Neutrophil (primary cell): ENCODE measurements around the gene NT5E.

ENCODE experiments used
- H3K27ac ChIP-seq: fragments of 200-600 bp; sonication (generic); 2 replicates; pipeline ENCODE4 v1.5.1; 2016; ENCODE audit warnings: mild to moderate bottlenecking, moderate library complexity
- H3K27me3 ChIP-seq: fragments of 200-600 bp; sonication (generic); 2 replicates; pipeline ENCODE4 v1.6.0; 2016; ENCODE audit warnings: mild to moderate bottlenecking
- H3K36me3 ChIP-seq: fragments of 200-600 bp; sonication (generic); 2 replicates; pipeline ENCODE4 v1.5.1; 2017
- H3K4me1 ChIP-seq, 2 experiments: fragments of 200-600 bp in 1 of 2; sonication (generic) in 1 of 2; 1 replicate in 1 of 2; 2 replicates in 1 of 2; pipeline versions ENCODE4 v1.5.1 to v1.6.1; 2013 to 2016; ENCODE audit warnings: low read depth in 1 of 2, low read length in 1 of 2, mild to moderate bottlenecking in 1 of 2, moderate library complexity in 1 of 2; ENCODE audit not compliant: control insufficient read depth in 1 of 2, insufficient read depth in 1 of 2
- H3K4me3 ChIP-seq, 2 experiments: fragments of 200-600 bp in 1 of 2; sonication (generic) in 1 of 2; 1 replicate in 1 of 2; 2 replicates in 1 of 2; pipeline ENCODE4 v1.5.1; 2013 to 2016; ENCODE audit warnings: low read depth in 1 of 2, low read length in 1 of 2, mild to moderate bottlenecking in 1 of 2, moderate library complexity in 1 of 2
- H3K9me3 ChIP-seq: fragments of 200-600 bp; sonication (generic); 2 replicates; pipeline ENCODE4 v1.5.1; 2016
- TF ChIP-seq, protein P1 (sequence below): fragments of 200-600 bp; sonication (generic); IDR thresholded peaks from 2 replicates; pipeline ENCODE4 v1.5.1; 2016; ENCODE audit warnings: antibody characterized with exemption

Gene NT5E

DNA sequence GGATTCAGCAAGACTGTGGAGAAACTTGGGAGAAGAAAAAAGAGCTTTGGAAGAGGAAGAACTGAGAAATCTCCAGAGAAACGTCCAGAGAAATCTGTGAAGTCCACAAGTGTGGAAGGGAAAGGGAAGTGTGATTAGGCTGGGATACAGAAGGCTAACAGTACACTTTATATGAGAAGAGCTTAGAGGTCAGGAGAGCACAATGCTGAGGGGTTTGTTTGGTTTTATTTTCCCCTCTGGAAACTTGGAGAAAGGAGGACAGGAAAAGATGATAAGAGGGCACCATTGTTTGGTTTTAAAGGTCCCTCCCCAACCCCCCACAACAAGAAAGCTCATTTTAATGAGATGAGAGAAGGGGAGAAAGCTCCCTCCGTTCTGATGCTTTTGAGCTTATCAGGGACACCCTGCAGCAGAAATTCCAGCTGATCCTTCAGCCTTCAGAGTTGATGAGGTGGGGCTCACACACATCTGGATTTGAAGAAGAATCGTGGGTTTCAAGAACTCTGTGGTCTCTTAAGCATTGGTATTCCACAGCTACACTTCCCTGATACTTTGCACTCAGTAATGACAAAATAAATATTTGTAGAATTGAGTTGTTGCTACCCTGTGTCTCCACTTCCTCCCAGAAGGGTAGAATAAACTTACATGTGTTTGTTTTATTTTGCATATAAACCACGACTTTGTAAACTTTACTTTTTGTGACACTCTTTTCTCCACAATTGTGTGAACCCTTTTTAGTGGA, 1.9 kb downstream of the NT5E start:
- peaks cover 100% of the 10 kb centered on the region for H3K27me3 ChIP-seq
- H3K4me1 ChIP-seq, result peaks cover 2 to 6% of the 10 kb centered on the region in 2 experiments
- H3K27ac ChIP-seq, result no peak overlapping the region

DNA sequence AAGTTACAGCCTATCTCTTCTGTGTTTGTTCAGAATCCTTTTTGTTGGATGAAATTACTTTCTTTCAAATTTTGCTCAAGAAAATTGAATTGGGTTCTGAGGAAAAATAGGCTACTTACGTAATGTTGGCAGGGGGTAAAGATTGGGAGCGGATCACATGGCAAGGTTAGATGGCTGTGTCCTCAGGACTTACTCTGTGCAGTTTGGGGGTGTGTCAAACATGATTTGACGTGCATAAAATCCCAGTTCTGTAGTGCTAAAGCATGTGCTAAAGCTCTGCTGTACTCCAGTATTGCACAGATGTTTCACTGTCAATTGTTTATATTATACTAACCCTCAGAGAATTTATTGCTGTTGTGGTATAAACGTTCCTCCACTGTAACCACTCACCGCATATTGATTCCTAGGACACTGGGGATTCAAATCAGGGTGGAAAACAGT, 2.6 kb downstream of the NT5E start:
- Histone ChIP-seq H3K9me3 (no peaks in the 10 kb centered on the region), H3K27ac (no peak overlapping the region), H3K4me1 (peaks cover 2 to 6% of the 10 kb centered on the region in 2 experiments), H3K27me3 (peaks cover 96% of the 10 kb centered on the region), H3K4me3 (no peak overlapping the region), H3K36me3 (no peaks in the 10 kb centered on the region)
- TF ChIP-seq, protein P1, sequence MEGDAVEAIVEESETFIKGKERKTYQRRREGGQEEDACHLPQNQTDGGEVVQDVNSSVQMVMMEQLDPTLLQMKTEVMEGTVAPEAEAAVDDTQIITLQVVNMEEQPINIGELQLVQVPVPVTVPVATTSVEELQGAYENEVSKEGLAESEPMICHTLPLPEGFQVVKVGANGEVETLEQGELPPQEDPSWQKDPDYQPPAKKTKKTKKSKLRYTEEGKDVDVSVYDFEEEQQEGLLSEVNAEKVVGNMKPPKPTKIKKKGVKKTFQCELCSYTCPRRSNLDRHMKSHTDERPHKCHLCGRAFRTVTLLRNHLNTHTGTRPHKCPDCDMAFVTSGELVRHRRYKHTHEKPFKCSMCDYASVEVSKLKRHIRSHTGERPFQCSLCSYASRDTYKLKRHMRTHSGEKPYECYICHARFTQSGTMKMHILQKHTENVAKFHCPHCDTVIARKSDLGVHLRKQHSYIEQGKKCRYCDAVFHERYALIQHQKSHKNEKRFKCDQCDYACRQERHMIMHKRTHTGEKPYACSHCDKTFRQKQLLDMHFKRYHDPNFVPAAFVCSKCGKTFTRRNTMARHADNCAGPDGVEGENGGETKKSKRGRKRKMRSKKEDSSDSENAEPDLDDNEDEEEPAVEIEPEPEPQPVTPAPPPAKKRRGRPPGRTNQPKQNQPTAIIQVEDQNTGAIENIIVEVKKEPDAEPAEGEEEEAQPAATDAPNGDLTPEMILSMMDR, result no peak

More for the DNA sequence above, 1.9 kb downstream of the NT5E start:
- no peak overlapping the region for H3K4me3 ChIP-seq
- no peaks in the 10 kb centered on the region for H3K36me3 ChIP-seq
- TF ChIP-seq, protein P1, result no peak
- H3K9me3 ChIP-seq, result no peaks in the 10 kb centered on the region

- TF ChIP-seq, protein P1, result no peak
- Histone ChIP-seq H3K36me3 (no peaks in the 10 kb centered on the region), H3K4me1 (peaks cover 2 to 6% of the 10 kb centered on the region in 2 experiments), H3K4me3 (no peak overlapping the region), H3K9me3 (no peaks in the 10 kb centered on the region), H3K27ac (no peak overlapping the region), H3K27me3 (peaks cover 91% of the 10 kb centered on the region)
Observed at GRCh38 chr6:85453052-85453451, 3.2 kb downstream of the NT5E start.

DNA sequence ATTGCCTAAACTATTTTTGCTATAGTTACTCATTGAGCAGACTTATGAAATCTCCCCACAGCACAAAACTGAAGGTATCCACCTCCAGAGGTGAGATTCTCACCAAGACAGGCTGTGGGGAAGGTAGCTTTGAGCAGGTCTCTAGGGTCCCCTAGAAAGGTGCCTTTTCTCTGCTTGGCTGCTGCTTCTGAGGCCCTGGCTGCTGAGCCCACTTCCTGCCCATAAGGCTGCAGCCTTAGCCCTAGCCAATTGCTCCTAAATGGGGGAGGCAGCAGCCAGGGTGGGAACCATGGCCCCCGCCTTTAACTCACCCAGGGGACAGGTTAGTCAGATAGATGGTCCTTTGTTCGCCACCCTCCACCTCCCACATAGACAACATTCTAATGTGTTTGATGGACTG, 3.6 kb downstream of the NT5E start:
- no peak overlapping the region for H3K27ac ChIP-seq
- no peaks in the 10 kb centered on the region for H3K36me3 ChIP-seq
- H3K4me3 ChIP-seq, result no peak overlapping the region
- no peaks in the 10 kb centered on the region for H3K9me3 ChIP-seq
- TF ChIP-seq, protein P1, result no peak
- peaks cover 2 to 6% of the 10 kb centered on the region in 2 experiments for H3K4me1 ChIP-seq
- H3K27me3 ChIP-seq, result peaks cover 86% of the 10 kb centered on the region

DNA sequence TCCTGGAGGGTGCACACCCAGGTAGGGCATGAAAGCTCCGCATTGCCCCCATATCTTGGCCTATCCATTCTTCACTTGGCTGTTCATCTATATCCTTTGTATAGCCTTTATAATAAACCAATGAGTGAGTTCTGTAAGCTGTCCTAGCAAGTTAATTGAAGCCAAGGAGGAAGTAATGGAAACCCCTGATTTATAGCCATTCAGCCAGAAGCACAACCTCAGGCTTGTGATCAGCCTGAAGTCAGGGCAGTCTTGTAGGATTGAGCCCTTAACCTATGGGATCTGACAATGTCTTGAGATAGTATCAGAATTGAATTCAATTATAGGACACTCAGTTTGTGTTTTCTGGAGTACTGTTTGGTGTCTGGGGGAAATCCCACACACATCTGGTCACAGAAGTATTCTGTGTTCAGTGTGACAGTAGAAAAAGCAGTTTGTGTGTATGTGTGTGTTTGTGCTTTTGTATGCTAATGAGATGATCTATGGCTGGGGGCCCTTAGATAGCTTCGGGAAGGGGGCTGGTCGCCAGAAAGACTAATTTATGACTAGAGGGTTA, 5.7 kb downstream of the NT5E start:
- Histone ChIP-seq H3K4me1 (no peaks in the 10 kb centered on the region), H3K4me3 (no peak overlapping the region), H3K27me3 (peaks cover 66% of the 10 kb centered on the region), H3K9me3 (no peaks in the 10 kb centered on the region), H3K27ac (no peak overlapping the region), H3K36me3 (no peaks in the 10 kb centered on the region)
- TF ChIP-seq, protein P1, result no peak
